ENCODE data around the gene CXCR6.

CXCR6 gene

DNA sequence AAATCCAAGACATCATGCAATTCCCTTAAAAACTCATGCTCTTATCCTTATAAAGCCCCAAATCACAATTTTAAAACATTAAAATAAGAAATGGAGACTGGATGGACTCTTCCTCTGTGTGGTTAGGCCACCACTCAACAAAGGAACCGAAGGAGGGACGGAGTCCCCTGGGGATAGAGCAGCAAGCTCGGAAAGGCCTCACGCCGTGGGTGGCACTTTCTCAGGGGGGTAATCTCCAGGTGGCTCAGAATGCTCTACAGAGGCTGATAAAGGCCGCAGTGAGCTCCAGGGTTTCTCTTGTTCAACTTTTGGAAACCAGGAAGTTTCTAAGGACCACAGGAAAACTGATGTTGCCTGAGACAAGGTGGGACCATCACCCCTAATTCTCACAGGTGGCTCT, 33.7 kb upstream of the CXCR6 start:
- Histone ChIP-seq H3K36me3 (ENCODE audit: control insufficient read depth, insufficient read depth, low read length) (no peaks in the 10 kb centered on the region), H3K4me1 (ENCODE audit: control insufficient read depth, insufficient read depth, low read length) (no peaks in the 10 kb centered on the region), H3K27me3 (ENCODE audit: control insufficient read depth, insufficient read depth, low read length, poor library complexity, severe bottlenecking) (no peaks in the 10 kb centered on the region), H3K4me3 (ENCODE audit: insufficient read depth, low read depth, low read length) (no peak overlapping the region), H3K27ac (ENCODE audit: insufficient read depth, low read depth, low read length, poor library complexity, severe bottlenecking) (no peak overlapping the region), H3K9me3 (ENCODE audit: control insufficient read depth, low read length) (no peaks in the 10 kb centered on the region)
- 83 to 84% methylated on average over 6 of the region's 6 CpGs for WGBS, 2 experiments

DNA sequence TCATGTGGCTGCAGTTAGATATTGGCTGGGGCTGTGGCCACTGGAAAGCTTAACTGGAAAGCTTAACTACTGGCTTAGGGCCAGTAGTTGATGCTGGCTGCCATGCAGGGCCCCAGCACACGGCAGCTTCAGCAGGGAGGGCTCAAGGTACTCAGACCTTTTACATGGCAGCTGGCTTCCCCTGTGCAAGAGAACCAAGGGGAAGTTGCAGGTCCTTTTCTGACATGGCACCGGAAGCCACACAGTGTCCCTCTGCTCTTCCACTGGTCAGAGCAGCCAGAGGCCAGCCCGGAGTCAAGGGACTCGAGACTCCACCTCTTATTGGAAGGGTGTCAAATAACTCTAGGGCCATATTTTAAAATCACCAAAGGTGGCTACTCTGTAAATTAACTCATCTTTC, 32.4 kb upstream of the CXCR6 start:
- WGBS, 2 experiments, result 92 to 94% methylated on average over 4 of the region's 4 CpGs
- H3K27ac ChIP-seq (ENCODE audit: insufficient read depth, low read depth, low read length, poor library complexity, severe bottlenecking), result no peak overlapping the region
- H3K4me3 ChIP-seq (ENCODE audit: insufficient read depth, low read depth, low read length), result no peak overlapping the region
- no peaks in the 10 kb centered on the region for H3K27me3 ChIP-seq (ENCODE audit: control insufficient read depth, insufficient read depth, low read length, poor library complexity, severe bottlenecking)
- no peaks in the 10 kb centered on the region for H3K9me3 ChIP-seq (ENCODE audit: control insufficient read depth, low read length)
- peaks cover 5% of the 10 kb centered on the region for H3K4me1 ChIP-seq (ENCODE audit: control insufficient read depth, insufficient read depth, low read length)
- no peaks in the 10 kb centered on the region for H3K36me3 ChIP-seq (ENCODE audit: control insufficient read depth, insufficient read depth, low read length)

DNA sequence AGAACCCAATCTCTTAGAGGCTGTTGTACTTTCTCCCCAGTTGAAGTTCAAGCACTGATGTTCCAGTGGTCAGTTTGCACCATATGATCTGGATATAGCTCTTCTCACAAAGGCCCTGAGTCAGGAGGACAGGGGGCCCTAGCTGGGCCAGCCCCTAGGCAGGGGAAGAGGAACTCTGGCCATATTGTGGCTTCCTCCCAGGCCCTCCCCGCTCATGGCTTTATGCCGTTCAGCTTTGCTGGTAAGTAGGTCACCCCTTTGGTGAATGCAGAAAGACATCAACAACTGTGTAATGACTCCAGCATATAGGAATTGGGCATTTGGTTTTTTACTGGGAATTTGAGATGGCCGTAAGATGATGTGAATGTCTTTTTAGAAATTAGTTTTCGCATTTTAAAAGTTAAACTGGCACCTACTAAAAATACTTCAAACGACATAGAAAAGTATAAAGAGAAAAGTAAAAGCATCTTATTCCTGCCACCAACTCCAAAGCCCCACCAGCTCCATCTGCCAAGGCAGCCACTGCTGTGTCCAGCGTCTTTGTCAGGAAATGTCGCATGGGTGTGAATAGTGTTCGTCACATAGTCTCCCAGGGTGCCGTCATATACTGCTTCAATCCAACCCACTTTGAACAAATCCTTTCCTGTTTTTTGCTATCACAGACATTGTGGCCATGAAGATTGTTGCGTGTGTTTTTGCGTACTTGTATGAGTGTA, 31.6 kb upstream of the CXCR6 start:
- H3K27ac ChIP-seq (ENCODE audit: insufficient read depth, low read depth, low read length, poor library complexity, severe bottlenecking), result no peak overlapping the region
- H3K27me3 ChIP-seq (ENCODE audit: control insufficient read depth, insufficient read depth, low read length, poor library complexity, severe bottlenecking), result no peaks in the 10 kb centered on the region
- no peaks in the 10 kb centered on the region for H3K9me3 ChIP-seq (ENCODE audit: control insufficient read depth, low read length)
- no peaks in the 10 kb centered on the region for H3K36me3 ChIP-seq (ENCODE audit: control insufficient read depth, insufficient read depth, low read length)
- 93 to 95% methylated on average over 9 to 11 of the region's 11 CpGs for WGBS, 2 experiments
- no peak overlapping the region for H3K4me3 ChIP-seq (ENCODE audit: insufficient read depth, low read depth, low read length)
- peaks cover 7% of the 10 kb centered on the region for H3K4me1 ChIP-seq (ENCODE audit: control insufficient read depth, insufficient read depth, low read length)

DNA sequence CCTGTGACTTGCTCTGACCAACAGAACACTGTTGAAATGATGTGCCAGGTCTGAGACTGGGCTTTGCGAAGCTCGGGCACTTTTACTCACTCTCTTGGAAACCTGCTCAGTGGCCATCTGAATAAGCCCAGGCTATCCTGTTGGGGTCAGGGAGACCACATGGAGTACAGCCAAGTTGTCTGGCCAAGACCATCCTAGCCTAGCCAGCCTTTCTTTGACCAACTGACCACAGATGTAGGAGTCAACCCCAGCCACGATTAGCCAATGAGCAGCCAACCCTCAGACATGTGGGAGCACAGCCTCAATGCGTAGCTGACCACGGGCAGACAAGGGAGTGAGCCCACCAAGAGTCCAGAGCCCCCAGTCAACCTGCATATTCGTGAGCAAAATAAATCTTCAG, 30.8 kb upstream of the CXCR6 start:
- WGBS, 2 experiments, result 87 to 93% methylated on average over 6 of the region's 6 CpGs
- Histone ChIP-seq H3K27ac (ENCODE audit: insufficient read depth, low read depth, low read length, poor library complexity, severe bottlenecking) (no peak overlapping the region), H3K9me3 (ENCODE audit: control insufficient read depth, low read length) (no peaks in the 10 kb centered on the region), H3K4me3 (ENCODE audit: insufficient read depth, low read depth, low read length) (no peak overlapping the region), H3K36me3 (ENCODE audit: control insufficient read depth, insufficient read depth, low read length) (no peaks in the 10 kb centered on the region), H3K4me1 (ENCODE audit: control insufficient read depth, insufficient read depth, low read length) (peaks cover 7% of the 10 kb centered on the region), H3K27me3 (ENCODE audit: control insufficient read depth, insufficient read depth, low read length, poor library complexity, severe bottlenecking) (no peaks in the 10 kb centered on the region)

DNA sequence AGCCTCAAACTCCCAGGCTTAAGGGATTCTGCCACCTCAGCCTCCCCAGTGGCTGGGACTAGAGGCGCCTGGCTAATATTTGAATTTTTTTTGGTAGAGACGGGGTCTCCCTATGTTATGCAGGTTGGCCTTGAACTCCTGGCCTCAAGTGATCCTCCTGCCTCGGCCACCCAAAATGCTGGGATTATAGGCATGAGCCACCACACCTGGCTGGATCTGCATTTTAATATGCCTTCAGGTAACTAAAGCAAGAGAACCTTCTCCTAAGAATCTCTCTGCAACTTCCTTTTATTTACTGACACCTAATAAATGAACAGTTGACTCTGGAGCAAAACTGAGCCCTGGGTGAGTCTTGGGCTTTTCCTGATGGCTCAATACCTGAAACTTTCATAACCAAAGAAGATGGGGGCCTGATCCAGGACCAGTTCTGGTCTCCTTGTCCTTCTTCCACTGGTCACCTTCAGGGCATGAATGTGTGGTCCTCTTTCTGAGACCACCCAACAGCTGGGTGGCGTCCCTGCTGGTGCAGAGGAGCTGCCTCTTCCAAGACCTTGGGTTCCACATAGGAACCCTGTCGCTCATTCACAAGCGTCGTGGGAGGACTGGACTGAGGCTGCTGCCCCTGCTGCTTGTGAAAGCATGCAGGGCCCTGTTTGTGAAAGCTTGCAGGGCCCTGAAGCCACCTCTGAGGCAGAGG, 28.8 kb upstream of the CXCR6 start:
- Histone ChIP-seq H3K36me3 (ENCODE audit: control insufficient read depth, insufficient read depth, low read length) (no peaks in the 10 kb centered on the region), H3K4me1 (ENCODE audit: control insufficient read depth, insufficient read depth, low read length) (peaks cover 7% of the 10 kb centered on the region), H3K27me3 (ENCODE audit: control insufficient read depth, insufficient read depth, low read length, poor library complexity, severe bottlenecking) (no peaks in the 10 kb centered on the region), H3K4me3 (ENCODE audit: insufficient read depth, low read depth, low read length) (no peak overlapping the region), H3K9me3 (ENCODE audit: control insufficient read depth, low read length) (no peaks in the 10 kb centered on the region), H3K27ac (ENCODE audit: insufficient read depth, low read depth, low read length, poor library complexity, severe bottlenecking) (no peak overlapping the region)
- WGBS, 2 experiments, result 87 to 93% methylated on average over 7 of the region's 7 CpGs

DNA sequence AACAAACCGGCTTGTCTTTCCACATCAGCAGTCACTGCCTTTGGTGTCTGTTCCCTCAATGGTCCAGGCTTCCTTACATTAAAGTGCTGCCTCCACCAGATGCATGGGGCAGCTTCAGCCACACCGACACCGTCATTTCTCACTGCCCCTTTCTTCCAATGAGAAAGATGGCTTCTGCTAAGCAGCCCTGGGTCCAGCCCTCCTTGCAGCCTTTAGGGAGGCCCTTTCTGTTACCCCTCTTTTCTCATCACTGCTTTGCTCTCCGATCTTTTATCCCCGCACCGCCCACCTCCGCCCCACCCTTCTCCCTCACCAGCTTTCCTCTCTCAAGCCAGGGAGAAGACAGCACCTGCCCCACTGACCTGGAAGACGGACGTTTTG, 28.2 kb upstream of the CXCR6 start:
- Histone ChIP-seq H3K27ac (ENCODE audit: insufficient read depth, low read depth, low read length, poor library complexity, severe bottlenecking) (no peak overlapping the region), H3K9me3 (ENCODE audit: control insufficient read depth, low read length) (no peaks in the 10 kb centered on the region), H3K27me3 (ENCODE audit: control insufficient read depth, insufficient read depth, low read length, poor library complexity, severe bottlenecking) (no peaks in the 10 kb centered on the region), H3K4me3 (ENCODE audit: insufficient read depth, low read depth, low read length) (no peak overlapping the region), H3K36me3 (ENCODE audit: control insufficient read depth, insufficient read depth, low read length) (no peaks in the 10 kb centered on the region), H3K4me1 (ENCODE audit: control insufficient read depth, insufficient read depth, low read length) (peaks cover 7% of the 10 kb centered on the region)
- WGBS, 2 experiments, result 85 to 86% methylated on average over 9 of the region's 9 CpGs

DNA sequence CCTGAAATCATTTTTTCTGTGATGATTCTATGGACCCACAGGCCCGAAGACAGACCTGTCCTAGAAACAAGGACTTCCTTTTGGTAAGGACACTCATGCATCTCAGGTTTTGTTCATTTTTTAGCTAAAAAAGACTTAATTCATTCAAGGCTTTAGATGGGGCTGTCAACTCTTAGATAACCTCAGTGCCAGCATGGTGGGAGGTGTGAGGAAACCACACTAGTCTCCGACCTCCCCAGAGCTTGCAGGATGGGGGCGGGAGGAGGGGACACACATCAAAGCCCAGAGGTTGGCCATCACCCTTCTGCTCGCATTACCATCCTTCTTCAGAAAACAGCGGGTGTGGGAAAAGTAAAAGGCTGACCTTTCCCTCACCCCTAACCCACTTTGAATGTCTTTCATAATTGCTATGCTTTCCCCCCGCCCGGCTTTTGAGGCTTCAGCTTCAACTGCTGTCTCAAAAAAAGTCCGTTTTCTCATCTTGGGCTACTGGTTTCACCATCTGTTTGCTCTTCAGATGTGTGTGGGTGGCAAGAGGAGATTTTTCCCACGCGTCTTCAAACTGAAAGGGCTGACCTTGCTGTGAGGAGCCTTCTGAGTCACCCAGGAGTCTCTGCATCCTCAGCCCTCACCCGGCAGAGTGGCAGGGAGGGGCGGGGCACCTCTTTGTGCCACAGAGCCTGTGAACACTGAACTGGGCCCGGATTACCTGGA, 27.6 kb upstream of the CXCR6 start:
- Histone ChIP-seq H3K9me3 (ENCODE audit: control insufficient read depth, low read length) (no peaks in the 10 kb centered on the region), H3K27me3 (ENCODE audit: control insufficient read depth, insufficient read depth, low read length, poor library complexity, severe bottlenecking) (no peaks in the 10 kb centered on the region), H3K27ac (ENCODE audit: insufficient read depth, low read depth, low read length, poor library complexity, severe bottlenecking) (no peak overlapping the region), H3K4me3 (ENCODE audit: insufficient read depth, low read depth, low read length) (no peak overlapping the region), H3K36me3 (ENCODE audit: control insufficient read depth, insufficient read depth, low read length) (no peaks in the 10 kb centered on the region), H3K4me1 (ENCODE audit: control insufficient read depth, insufficient read depth, low read length) (peaks cover 7% of the 10 kb centered on the region)
- WGBS, 2 experiments, result 22 to 29% methylated on average over 13 of the region's 13 CpGs

DNA sequence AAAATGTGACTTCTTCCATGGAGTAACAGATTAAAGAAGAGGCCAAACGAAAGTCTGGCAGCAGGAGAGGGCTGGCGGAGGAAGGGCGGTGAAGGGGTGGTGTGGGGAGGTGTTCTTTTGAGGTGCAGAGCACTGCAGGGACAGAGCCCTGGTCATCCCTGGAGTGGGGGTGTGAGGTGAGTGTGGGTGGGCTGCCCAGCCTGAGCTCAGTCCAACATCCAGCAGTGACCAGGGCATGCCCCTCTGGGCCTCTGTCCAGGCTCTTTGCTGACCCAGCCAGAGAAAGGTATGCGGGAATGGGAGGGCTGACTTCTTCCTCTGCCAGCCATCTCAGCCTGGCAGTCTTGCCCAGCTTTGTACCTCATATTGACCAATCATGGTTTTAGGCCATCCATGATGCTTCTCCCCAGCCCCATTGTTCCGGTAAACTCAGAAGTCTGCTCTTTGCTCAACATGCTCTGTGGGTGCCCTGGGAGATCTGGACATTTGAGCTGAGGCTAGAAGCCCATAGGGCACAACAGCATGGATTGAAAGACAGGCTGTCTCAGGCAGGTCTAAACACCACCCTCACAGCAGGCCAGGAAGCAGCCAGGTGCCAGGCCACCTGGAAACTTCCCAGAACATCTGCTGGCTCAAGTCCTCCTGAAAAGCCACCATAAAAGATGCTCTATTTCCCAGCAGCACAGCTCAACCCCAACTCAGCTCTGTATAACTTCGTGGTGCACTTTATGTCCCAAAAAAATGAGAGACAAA, 25.9 kb upstream of the CXCR6 start:
- no peak overlapping the region for H3K4me3 ChIP-seq (ENCODE audit: insufficient read depth, low read depth, low read length)
- H3K4me1 ChIP-seq (ENCODE audit: control insufficient read depth, insufficient read depth, low read length), result peaks cover 7% of the 10 kb centered on the region
- no peaks in the 10 kb centered on the region for H3K9me3 ChIP-seq (ENCODE audit: control insufficient read depth, low read length)
- H3K27ac ChIP-seq (ENCODE audit: insufficient read depth, low read depth, low read length, poor library complexity, severe bottlenecking), result no peak overlapping the region
- H3K27me3 ChIP-seq (ENCODE audit: control insufficient read depth, insufficient read depth, low read length, poor library complexity, severe bottlenecking), result no peaks in the 10 kb centered on the region
- WGBS, 2 experiments, result 86 to 93% methylated on average over 6 of the region's 6 CpGs
- peaks cover 3% of the 10 kb centered on the region for H3K36me3 ChIP-seq (ENCODE audit: control insufficient read depth, insufficient read depth, low read length)

DNA sequence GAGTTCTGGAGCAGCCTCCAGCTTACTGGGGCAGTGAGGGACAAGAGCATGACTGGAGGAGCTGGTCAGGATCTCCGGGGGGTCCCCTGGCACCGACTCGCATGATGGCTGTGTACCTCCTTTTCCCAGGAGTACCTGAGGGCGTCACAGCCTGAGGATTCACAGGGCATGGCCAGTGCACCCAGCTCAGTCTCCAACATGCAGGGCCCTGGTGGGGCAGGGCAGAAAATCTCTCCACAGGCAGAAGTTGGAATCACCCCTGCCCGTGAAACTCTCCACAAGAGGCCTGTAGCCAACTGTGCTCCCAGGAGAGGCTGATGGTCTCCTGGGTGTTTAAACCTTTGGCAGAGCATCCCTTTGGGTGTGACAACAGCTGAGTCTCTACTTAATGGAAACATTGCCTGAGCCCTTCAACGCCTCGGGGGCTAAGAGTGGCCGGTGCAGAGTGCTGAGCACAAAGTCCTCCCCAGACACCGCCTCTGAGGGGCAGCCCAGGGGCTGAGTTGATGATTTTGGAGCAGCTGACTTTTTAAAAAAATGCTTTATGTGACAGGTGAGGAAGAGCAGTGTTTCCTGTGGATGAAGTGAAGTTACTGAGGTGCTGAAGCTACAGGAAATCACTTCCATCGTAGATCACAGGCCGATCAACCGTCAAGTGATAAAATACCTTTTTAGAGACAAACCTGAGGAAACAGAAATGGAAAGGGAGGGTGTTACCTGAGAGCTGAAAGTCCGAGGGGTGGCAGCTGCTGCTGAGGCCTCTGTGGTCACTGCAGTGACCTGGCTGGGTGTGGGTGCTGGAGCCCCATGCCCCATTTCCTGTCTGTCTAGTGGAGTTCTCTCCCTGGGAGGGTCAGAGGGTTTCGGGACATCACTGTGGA, 21.9 kb upstream of the CXCR6 start:
- no peaks in the 10 kb centered on the region for H3K9me3 ChIP-seq (ENCODE audit: control insufficient read depth, low read length)
- no peaks in the 10 kb centered on the region for H3K4me1 ChIP-seq (ENCODE audit: control insufficient read depth, insufficient read depth, low read length)
- H3K27ac ChIP-seq (ENCODE audit: insufficient read depth, low read depth, low read length, poor library complexity, severe bottlenecking), result no peak overlapping the region
- WGBS, 2 experiments, result 95 to 97% methylated on average over 14 of the region's 14 CpGs
- peaks cover 3% of the 10 kb centered on the region for H3K36me3 ChIP-seq (ENCODE audit: control insufficient read depth, insufficient read depth, low read length)
- H3K27me3 ChIP-seq (ENCODE audit: control insufficient read depth, insufficient read depth, low read length, poor library complexity, severe bottlenecking), result no peaks in the 10 kb centered on the region
- no peak overlapping the region for H3K4me3 ChIP-seq (ENCODE audit: insufficient read depth, low read depth, low read length)
